ENCODE measurements around the gene OGN. TPM values are rescaled to one million over a fixed set of nuclear protein-coding genes. Genes with fewer than 3 reads are reported as not detected.

The OGN gene
- 15.3 TPM for total RNA-seq
- long read RNA-seq, partial matches to known transcripts, result 8 of 20 reads
- long read RNA-seq, other reads (novel, unspliced or antisense), result 10 of 20 reads

GRCh38 chr9:92404042-92404836, at the start of gene OGN:
OGN (minus strand) TSS chr9:92404578; CDS start chr9:92403407, 1,171 bp downstream.
- no peaks in the 10 kb centered on the region for H3K36me3 ChIP-seq
- intact Hi-C loops (cut with DNase I), result no loop called here
- DNase-seq, result no peak
- no peaks in the 10 kb centered on the region for H3K9me3 ChIP-seq
- H3K27ac ChIP-seq, result no peak within 1 kb of the TSS
- TF ChIP-seq CTCF (IDR thresholded peaks at IDR 0.05), result no peak
- H3K4me1 ChIP-seq, result peaks cover 11% of the 10 kb centered on the region
- H3K4me3 ChIP-seq, result peak within 1 kb of the TSS; percentile 6
- no peaks in the 10 kb centered on the region for H3K27me3 ChIP-seq (ENCODE audit: low read depth)
- no peak for ATAC-seq

DNA sequence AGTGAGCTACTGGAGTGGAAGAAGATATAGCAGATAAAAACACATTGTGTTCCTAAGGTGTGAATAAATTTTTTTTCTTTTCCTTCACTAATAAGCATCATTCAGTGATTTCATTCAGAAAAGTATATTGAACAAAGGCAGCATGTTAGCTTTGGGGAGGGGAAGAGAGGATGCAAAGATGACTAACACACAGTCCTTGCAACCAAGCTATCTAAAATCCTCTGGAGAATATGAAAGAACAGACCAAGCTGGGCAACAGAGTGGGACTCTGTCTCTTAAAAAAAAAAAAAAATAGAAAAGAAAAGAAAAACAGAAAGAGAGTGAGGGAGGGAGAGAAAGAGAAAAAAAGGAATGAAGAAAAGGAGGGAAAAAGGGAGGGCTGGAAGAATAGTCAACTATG, 42.2 kb upstream of the OGN start:
- Histone ChIP-seq H3K4me3 (no peak overlapping the region), H3K27ac (no peak overlapping the region), H3K4me1 (no peaks in the 10 kb centered on the region), H3K27me3 (ENCODE audit: low read depth) (no peaks in the 10 kb centered on the region), H3K36me3 (no peaks in the 10 kb centered on the region), H3K9me3 (no peaks in the 10 kb centered on the region)
- DNase-seq (no peak), ATAC-seq (no peak)
- TF ChIP-seq CTCF (IDR thresholded peaks at IDR 0.05), result no peak
- intact Hi-C loops (cut with DNase I), result no loop called here

GRCh38 chr9:92444841-92445240, 40.5 kb upstream of the OGN start:
- no peaks in the 10 kb centered on the region for H3K27me3 ChIP-seq (ENCODE audit: low read depth)
- H3K36me3 ChIP-seq, result no peaks in the 10 kb centered on the region
- no peak for TF ChIP-seq CTCF (IDR thresholded peaks at IDR 0.05)
- no peak overlapping the region for H3K4me3 ChIP-seq
- H3K4me1 ChIP-seq, result no peaks in the 10 kb centered on the region
- ATAC-seq, result no peak
- no peaks in the 10 kb centered on the region for H3K9me3 ChIP-seq
- no peak for DNase-seq
- intact Hi-C loops (cut with DNase I), result no loop called here
- H3K27ac ChIP-seq, result no peak overlapping the region

DNA sequence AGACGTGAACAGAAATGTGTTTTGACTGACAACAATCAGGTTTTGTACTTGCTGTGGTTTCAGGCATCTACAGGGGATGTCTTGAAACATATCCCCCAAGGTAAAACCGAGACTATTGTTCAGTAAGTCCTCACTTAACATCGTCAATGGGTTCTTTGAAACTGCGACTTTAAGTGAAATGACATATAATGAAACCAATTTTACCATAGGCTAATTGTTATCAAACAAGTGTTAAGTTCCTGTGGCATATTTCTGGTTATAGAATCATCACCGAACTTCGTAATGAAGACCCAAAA, 36.3 kb upstream of the OGN start:
- no peak for TF ChIP-seq CTCF (IDR thresholded peaks at IDR 0.05)
- intact Hi-C loops (cut with DNase I), result no loop called here
- Histone ChIP-seq H3K9me3 (no peaks in the 10 kb centered on the region), H3K36me3 (no peaks in the 10 kb centered on the region), H3K27ac (no peak overlapping the region), H3K27me3 (ENCODE audit: low read depth) (no peaks in the 10 kb centered on the region), H3K4me1 (no peaks in the 10 kb centered on the region), H3K4me3 (no peak overlapping the region)
- no peak for ATAC-seq
- no peak for DNase-seq

DNA sequence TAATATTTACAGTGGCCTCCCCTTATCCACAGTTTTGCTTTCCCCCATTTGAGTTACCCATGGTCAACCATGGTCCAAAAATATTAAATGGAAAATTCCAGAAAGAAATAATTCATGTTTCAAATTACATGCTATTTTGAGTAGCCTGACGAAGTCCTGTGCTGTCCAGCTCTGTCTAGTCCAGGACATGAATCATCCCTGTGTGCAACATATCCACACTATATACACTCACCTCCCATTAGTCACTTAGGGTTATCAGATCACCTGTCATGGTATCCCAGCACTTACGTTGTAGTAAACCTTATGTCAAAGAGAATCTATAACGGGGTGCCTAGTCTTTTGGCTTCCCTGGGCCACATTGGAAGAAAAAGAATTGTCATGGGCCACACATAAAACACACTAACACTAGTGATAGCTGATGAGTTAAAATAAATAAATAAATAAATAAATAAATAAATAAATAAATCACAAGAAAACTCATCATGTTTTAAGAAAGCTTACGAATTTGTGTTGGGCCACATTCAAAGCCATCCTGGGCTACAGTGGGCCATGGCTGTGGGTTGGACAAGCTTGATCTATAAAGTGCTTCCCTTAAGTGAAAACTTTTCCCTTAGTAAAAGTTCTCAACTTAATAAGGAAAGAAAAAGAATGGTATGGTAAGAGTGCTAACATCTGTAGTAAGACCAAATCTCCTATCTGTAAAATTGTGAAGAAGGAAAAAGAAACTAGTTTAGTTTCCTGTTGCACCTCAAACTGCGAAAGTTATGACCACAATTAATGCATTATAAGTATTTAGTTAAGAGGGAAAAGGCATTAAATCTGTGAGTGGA, 35.8 kb upstream of the OGN start:
- no peaks in the 10 kb centered on the region for H3K36me3 ChIP-seq
- no peaks in the 10 kb centered on the region for H3K9me3 ChIP-seq
- TF ChIP-seq CTCF (IDR thresholded peaks at IDR 0.05), result no peak
- H3K4me1 ChIP-seq, result no peaks in the 10 kb centered on the region
- no peak for DNase-seq
- intact Hi-C loops (cut with DNase I), result no loop called here
- H3K27ac ChIP-seq, result no peak overlapping the region
- ATAC-seq, result no peak
- H3K4me3 ChIP-seq, result no peak overlapping the region
- no peaks in the 10 kb centered on the region for H3K27me3 ChIP-seq (ENCODE audit: low read depth)
